ENCODE results near the gene STAT5B.
"Not testable (repeated sequence)": the region's sequence is repeated elsewhere in the genome, so short reads cannot be mapped to it uniquely, and the experiment has no call there.

The STAT5B gene

GRCh38 chr17:42210046-42210445 lies 66.1 kb downstream of the STAT5B start:
- Histone ChIP-seq H3K4me2 (ENCODE audit: low read length) (no peak overlapping the region), H3K4me3 (ENCODE audit: low read depth, low read length) (no peak overlapping the region), H3K36me3 (ENCODE audit: control insufficient read depth, insufficient read depth, low read length) (no peaks in the 10 kb centered on the region), H2AFZ (no peak overlapping the region), H3K27me3 (ENCODE audit: control insufficient read depth, insufficient read depth, low read length) (no peaks in the 10 kb centered on the region), H3K27ac (no peak overlapping the region), H3K9ac (no peak overlapping the region), H3K79me2 (no peaks in the 10 kb centered on the region), H3K9me3 (ENCODE audit: control insufficient read depth, low read length) (no peaks in the 10 kb centered on the region), H3K4me1 (peaks cover 12% of the 10 kb centered on the region)
- TF ChIP-seq CTCF (IDR thresholded peaks at IDR 0.05): no peak

DNA sequence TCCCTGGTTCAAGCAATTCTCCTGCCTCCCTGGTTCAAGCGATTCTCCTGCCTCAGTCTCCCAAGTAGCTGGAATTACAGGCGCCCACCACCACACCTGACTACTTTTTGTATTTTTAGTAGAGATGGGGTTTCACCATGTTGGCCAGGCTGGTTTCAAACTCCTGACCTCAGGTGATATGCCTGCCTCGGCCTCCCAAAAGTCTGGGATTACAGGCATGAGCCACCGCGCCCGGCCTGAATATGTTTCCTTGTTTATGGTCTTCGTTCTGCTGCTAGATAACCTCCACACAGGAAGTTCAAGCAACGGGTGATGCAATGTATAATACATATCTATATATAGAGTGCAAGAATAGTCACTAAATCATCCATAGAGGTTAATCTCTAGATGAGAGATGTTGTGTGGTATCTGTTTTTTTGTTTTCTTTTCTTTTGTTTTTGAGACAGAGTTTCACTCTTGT lies 70.0 kb downstream of the STAT5B start:
- peaks cover 29% of the 10 kb centered on the region for H3K4me1 ChIP-seq
- H3K36me3 ChIP-seq (ENCODE audit: control insufficient read depth, insufficient read depth, low read length); H3K4me2 ChIP-seq (ENCODE audit: low read length); H3K27ac ChIP-seq; H2AFZ ChIP-seq; H3K27me3 ChIP-seq (ENCODE audit: control insufficient read depth, insufficient read depth, low read length); H3K79me2 ChIP-seq; H3K4me3 ChIP-seq (ENCODE audit: low read depth, low read length); H3K9me3 ChIP-seq (ENCODE audit: control insufficient read depth, low read length); H3K9ac ChIP-seq: not testable (repeated sequence)

- Histone ChIP-seq H3K36me3 (ENCODE audit: control insufficient read depth, insufficient read depth, low read length) (no peaks in the 10 kb centered on the region), H3K27ac (peak overlapping the region; percentile 80), H3K4me3 (ENCODE audit: low read depth, low read length) (peak overlapping the region; percentile 8), H3K9ac (no peak overlapping the region), H3K9me3 (ENCODE audit: control insufficient read depth, low read length) (no peaks in the 10 kb centered on the region), H2AFZ (no peak overlapping the region), H3K4me1 (peaks cover 32% of the 10 kb centered on the region), H3K27me3 (ENCODE audit: control insufficient read depth, insufficient read depth, low read length) (no peaks in the 10 kb centered on the region), H3K4me2 (ENCODE audit: low read length) (peak overlapping the region; percentile 31), H3K79me2 (no peaks in the 10 kb centered on the region)
- TF ChIP-seq CTCF (IDR thresholded peaks at IDR 0.05): no peak
Observed at GRCh38 chr17:42203354-42203753, 72.8 kb downstream of the STAT5B start.

- Histone ChIP-seq H3K4me2 (ENCODE audit: low read length) (peak overlapping the region; percentile 31), H3K27ac (no peak overlapping the region), H3K79me2 (no peaks in the 10 kb centered on the region), H3K4me3 (ENCODE audit: low read depth, low read length) (no peak overlapping the region), H3K9me3 (ENCODE audit: control insufficient read depth, low read length) (no peaks in the 10 kb centered on the region), H3K9ac (no peak overlapping the region), H3K36me3 (ENCODE audit: control insufficient read depth, insufficient read depth, low read length) (no peaks in the 10 kb centered on the region), H2AFZ (no peak overlapping the region), H3K4me1 (peaks cover 32% of the 10 kb centered on the region), H3K27me3 (ENCODE audit: control insufficient read depth, insufficient read depth, low read length) (no peaks in the 10 kb centered on the region)
- TF ChIP-seq CTCF (IDR thresholded peaks at IDR 0.05): no peak
Observed at GRCh38 chr17:42202696-42203095, 73.5 kb downstream of the STAT5B start.

DNA sequence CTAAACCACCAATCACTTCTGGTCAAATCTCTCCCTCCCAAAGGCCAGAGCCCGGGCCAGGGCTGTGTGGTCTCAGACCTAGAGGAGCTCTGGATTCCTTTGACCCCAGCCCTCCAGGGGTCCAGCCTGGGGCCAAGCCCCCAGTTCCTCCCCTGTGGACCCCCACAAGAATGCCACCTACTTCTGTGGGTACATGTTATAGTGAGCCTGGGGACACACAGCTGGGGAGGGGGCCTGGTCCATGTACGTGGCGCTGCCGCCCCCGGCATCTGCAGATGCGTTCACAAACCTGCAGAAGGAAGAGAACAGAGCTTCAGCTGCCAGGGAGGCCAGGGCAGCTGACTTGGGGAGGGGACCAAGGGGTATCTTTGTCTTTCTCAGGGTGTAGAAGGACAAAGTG lies 74.0 kb downstream of the STAT5B start:
- no peak overlapping the region for H2AFZ ChIP-seq
- no peak for TF ChIP-seq CTCF (IDR thresholded peaks at IDR 0.05)
- H3K4me2 ChIP-seq (ENCODE audit: low read length): no peak overlapping the region
- H3K36me3 ChIP-seq (ENCODE audit: control insufficient read depth, insufficient read depth, low read length): no peaks in the 10 kb centered on the region
- no peak overlapping the region for H3K4me3 ChIP-seq (ENCODE audit: low read depth, low read length)
- H3K4me1 ChIP-seq: peaks cover 32% of the 10 kb centered on the region
- no peaks in the 10 kb centered on the region for H3K79me2 ChIP-seq
- H3K27ac ChIP-seq: no peak overlapping the region
- no peaks in the 10 kb centered on the region for H3K27me3 ChIP-seq (ENCODE audit: control insufficient read depth, insufficient read depth, low read length)
- no peaks in the 10 kb centered on the region for H3K9me3 ChIP-seq (ENCODE audit: control insufficient read depth, low read length)
- H3K9ac ChIP-seq: no peak overlapping the region
